GM12875 (cell line): ENCODE measurements around the gene EMC10.

Experiments used
- H3K4me3 ChIP-seq: one replicate; pipeline ENCODE4 v1.5.1; 2011; ENCODE audit warnings: low read depth, low read length, control low read depth
- TF ChIP-seq, protein P1 (sequence below): IDR thresholded peaks from 2 replicates; pipeline ENCODE4 v1.5.1; 2011; ENCODE audit warnings: low read depth, mild to moderate bottlenecking, control low read depth, inconsistent platforms, low read length, moderate library complexity, borderline replicate concordance; ENCODE audit not compliant: insufficient read depth

EMC10 gene

GRCh38 chr19:50500060-50500752, 23.9 kb downstream of the EMC10 start:
- H3K4me3 ChIP-seq = no peak overlapping the region
- TF ChIP-seq, protein P1, sequence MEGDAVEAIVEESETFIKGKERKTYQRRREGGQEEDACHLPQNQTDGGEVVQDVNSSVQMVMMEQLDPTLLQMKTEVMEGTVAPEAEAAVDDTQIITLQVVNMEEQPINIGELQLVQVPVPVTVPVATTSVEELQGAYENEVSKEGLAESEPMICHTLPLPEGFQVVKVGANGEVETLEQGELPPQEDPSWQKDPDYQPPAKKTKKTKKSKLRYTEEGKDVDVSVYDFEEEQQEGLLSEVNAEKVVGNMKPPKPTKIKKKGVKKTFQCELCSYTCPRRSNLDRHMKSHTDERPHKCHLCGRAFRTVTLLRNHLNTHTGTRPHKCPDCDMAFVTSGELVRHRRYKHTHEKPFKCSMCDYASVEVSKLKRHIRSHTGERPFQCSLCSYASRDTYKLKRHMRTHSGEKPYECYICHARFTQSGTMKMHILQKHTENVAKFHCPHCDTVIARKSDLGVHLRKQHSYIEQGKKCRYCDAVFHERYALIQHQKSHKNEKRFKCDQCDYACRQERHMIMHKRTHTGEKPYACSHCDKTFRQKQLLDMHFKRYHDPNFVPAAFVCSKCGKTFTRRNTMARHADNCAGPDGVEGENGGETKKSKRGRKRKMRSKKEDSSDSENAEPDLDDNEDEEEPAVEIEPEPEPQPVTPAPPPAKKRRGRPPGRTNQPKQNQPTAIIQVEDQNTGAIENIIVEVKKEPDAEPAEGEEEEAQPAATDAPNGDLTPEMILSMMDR = peak; percentile 38; the same call in 1 of the 2 replicates

DNA sequence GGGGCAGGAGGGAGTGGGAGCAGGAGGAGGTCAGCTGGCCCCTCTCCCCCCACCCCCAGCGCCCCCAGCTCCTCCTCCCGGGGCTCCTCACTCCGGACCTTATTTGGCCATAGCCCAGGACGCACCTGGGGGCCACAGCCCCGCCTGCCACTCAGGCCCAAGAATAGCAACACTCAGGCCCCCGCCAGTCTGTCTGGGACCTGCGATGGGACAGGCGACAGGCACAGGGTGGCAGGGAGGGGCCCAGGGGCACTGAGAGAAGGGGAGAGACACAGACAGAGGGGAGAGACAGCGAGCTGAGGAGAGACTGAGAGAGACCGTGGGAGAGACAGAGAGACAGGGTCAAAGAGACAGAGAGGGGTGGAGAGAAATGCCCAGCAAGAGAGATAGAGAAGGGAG, 24.4 kb downstream of the EMC10 start:
- TF ChIP-seq, protein P1 = no peak
- no peak overlapping the region for H3K4me3 ChIP-seq

DNA sequence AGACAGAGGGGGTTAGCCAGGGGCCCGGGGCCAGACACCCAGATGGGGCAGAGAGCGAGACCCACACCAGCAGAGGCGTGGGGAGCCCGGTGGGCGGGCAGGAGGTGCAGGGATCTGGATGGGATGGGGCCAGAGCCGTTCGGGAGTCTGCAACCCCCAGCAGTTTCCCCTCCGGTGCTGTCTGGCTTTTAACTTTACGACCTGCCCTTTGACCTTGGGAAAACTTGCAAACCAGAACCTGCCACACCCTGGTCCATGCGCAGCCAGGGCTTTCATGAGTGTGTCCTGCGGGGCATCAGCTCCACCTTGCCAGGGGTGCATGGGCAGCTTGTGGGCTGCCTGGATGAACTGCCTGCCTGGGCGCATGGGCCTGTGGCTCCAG, 24.9 kb downstream of the EMC10 start:
- TF ChIP-seq, protein P1 = no peak
- no peak overlapping the region for H3K4me3 ChIP-seq

GRCh38 chr19:50501568-50502475, 25.5 kb downstream of the EMC10 start:
- no peak overlapping the region for H3K4me3 ChIP-seq
- TF ChIP-seq, protein P1 = no peak

DNA sequence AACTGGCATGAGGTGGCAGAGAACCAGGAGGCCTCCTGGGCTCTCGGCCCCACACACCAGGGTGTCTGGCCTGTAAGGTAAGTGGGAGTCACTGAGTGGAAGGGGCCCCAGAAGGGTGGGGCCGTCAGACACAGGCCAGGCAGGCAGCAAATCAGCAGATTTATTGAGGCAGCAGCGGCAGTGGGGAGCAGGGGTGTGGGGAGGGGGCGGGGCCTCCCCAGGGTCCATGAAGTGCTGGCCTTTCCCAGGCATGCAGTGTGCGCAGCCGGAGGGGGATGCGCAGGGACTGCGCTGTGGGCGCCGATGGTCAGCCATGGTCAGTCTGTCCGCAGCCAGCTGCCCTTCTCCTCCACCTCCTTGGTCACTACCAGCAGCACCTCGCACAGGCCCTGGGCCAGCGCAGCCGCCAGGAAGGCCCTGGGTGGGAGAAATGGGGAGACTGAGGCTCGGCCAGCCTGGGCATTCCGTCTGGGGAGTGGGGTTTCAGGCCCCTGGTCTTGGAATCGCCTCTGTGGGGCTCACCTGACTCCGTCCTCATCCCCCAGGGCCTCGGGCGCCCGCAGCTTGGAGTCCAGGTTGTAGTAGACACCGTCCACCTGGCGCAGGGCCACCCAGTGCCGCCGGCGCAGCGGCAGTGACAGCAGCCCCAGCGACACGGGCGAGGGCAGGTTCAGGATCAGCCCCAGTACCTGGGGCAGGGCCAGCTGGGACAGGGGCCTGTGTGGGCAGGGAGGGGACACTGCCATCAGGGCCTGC, 29.7 kb downstream of the EMC10 start:
- no peak overlapping the region for H3K4me3 ChIP-seq
- TF ChIP-seq, protein P1 = no peak

DNA sequence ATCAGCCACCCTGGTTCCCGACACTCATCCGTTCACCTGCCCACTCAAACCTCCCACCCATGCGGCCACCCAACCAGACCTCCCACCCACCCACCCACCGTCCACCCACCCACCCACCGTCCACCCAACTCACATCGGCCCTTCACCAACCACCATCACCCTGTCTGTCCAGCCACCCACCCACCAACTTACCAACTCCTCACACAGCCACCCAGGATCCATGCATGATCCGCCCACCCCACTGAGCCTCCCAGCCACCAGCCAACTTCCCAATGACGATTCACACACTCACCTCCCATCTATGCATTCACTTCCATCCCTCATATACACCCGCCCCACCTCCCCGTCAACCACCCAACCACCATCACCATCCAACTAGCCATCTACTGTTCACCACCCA, 30.4 kb downstream of the EMC10 start:
- TF ChIP-seq, protein P1 = no peak
- H3K4me3 ChIP-seq = no peak overlapping the region

DNA sequence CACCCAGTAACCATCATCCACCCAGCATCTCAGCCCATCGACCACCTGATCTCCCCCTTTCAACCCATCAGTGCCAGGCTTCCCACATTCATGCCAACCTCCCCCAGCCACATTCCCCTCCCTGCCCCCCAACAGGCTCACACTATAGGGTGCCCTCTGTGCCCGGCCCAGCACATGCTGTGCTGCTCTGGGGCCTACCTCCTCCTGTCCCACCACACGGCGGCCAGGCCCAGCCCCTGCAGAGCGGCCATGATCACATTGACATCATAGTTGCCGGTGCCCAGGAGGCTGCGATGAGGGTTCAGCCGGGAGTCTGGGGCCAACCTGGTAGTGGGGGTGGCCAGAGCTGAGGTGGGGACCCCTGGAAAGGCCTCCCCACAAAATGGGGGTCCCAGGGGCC, 31.1 kb downstream of the EMC10 start:
- TF ChIP-seq, protein P1 = no peak
- no peak overlapping the region for H3K4me3 ChIP-seq
